Measurements from ENCODE around the gene DPY19L1.

DNA sequence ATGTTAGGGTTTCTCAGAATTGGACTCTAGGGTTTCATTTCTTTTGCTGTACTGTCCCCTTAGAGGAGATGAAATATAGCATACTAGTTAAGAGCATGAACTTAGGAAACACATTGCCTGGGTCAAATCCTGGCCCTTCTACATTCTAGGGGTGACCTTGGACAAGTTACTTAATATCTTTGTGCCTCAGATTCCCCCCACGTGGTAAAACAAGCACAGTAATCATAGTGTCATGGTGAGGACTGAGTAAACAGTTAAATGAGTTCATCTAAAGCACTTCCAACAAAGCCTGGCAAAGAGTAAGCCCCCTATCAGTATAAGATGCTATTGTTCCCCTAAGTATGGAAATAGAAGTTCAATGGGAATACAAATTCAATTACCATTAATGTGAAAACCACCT, 5.1 kb downstream of the DPY19L1 start:
- TF ChIP-seq EZH2 (IDR thresholded peaks at IDR 0.05; ENCODE audit: borderline replicate concordance, low read depth, low read length, severe bottlenecking) (no peak), POLR2A (IDR thresholded peaks at IDR 0.05; ENCODE audit: low read depth, low read length) (no peak), POLR2AphosphoS5 (IDR thresholded peaks at IDR 0.05; ENCODE audit: insufficient read depth, low read depth, low read length) (no peak), MYC (IDR thresholded peaks at IDR 0.05; ENCODE audit: low read depth, low read length) (no peak)
- TF ChIP-seq, protein P1, sequence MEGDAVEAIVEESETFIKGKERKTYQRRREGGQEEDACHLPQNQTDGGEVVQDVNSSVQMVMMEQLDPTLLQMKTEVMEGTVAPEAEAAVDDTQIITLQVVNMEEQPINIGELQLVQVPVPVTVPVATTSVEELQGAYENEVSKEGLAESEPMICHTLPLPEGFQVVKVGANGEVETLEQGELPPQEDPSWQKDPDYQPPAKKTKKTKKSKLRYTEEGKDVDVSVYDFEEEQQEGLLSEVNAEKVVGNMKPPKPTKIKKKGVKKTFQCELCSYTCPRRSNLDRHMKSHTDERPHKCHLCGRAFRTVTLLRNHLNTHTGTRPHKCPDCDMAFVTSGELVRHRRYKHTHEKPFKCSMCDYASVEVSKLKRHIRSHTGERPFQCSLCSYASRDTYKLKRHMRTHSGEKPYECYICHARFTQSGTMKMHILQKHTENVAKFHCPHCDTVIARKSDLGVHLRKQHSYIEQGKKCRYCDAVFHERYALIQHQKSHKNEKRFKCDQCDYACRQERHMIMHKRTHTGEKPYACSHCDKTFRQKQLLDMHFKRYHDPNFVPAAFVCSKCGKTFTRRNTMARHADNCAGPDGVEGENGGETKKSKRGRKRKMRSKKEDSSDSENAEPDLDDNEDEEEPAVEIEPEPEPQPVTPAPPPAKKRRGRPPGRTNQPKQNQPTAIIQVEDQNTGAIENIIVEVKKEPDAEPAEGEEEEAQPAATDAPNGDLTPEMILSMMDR (IDR thresholded peaks at IDR 0.05; ENCODE audit: extremely low read depth in 1 of 2, insufficient read depth in 1 of 2, low read depth in 1 of 2, low read length in 2 of 2): no peak
- TF ChIP-seq, protein P2, sequence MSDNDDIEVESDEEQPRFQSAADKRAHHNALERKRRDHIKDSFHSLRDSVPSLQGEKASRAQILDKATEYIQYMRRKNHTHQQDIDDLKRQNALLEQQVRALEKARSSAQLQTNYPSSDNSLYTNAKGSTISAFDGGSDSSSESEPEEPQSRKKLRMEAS (IDR thresholded peaks at IDR 0.05; ENCODE audit: insufficient read depth, insufficient read length): no peak
